ENCODE measurements around the gene SYNE2. TPM values are rescaled to one million over a fixed set of nuclear protein-coding genes. Genes with fewer than 3 reads are reported as not detected.

Gene SYNE2
- polyA plus RNA-seq, 1 donor from 2014 or later = 82.3 TPM

DNA sequence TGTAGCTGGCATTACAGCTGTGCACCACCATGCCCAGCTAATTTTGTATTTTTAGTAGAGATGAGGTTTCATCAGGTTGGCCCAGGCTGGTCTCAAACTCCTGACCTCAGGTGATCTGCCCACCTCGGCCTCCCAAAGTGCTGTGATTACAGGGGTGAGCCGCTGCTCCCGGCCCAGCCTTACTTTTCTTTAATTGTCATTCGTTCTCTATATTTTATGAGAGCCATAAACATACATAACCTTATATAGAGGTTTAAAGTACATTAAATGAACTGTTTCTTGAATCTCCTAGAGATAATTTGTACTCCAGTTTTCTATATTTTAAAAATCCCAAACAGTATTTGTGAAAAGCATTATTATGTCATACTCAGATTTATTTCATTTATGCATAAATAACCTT is 98.6 kb downstream of the SYNE2 start:
- Histone ChIP-seq H3K79me2 (replicated peaks; ENCODE audit: insufficient read depth, low read length) (no peaks in the 10 kb centered on the region), H3K9me3 (ENCODE audit: low read length) (no peaks in the 10 kb centered on the region), H4K20me1 (ENCODE audit: insufficient read depth) (no peaks in the 10 kb centered on the region), H2AFZ (ENCODE audit: low read depth, low read length) (no peak overlapping the region), H3K36me3 (ENCODE audit: insufficient read depth, low read length) (no peaks in the 10 kb centered on the region), H3K9ac (ENCODE audit: low read length) (no peak overlapping the region), H3K4me2 (ENCODE audit: low read length) (no peak overlapping the region), H3F3A (ENCODE audit: insufficient read depth, low read length, poor library complexity, severe bottlenecking) (no peaks in the 10 kb centered on the region), H3K4me3 (ENCODE audit: low read length) (no peak overlapping the region), H3K27me3 (ENCODE audit: insufficient read depth, low read depth, low read length) (no peaks in the 10 kb centered on the region), H3K9me2 (ENCODE audit: insufficient read depth, low read length) (no peaks in the 10 kb centered on the region), H3K27ac (ENCODE audit: low read length) (no peak overlapping the region)
- no peak for TF ChIP-seq RAD21 (conservative IDR thresholded peaks at IDR 0.05)
- TF ChIP-seq MXI1 (conservative IDR thresholded peaks at IDR 0.05; ENCODE audit: poor library complexity, severe bottlenecking) = no peak
- TF ChIP-seq SMC3 (conservative IDR thresholded peaks at IDR 0.05; ENCODE audit: poor library complexity) = no peak
- TF ChIP-seq TAF1 (IDR thresholded peaks at IDR 0.05; ENCODE audit: low read depth) = no peak
- TF ChIP-seq, protein P1, sequence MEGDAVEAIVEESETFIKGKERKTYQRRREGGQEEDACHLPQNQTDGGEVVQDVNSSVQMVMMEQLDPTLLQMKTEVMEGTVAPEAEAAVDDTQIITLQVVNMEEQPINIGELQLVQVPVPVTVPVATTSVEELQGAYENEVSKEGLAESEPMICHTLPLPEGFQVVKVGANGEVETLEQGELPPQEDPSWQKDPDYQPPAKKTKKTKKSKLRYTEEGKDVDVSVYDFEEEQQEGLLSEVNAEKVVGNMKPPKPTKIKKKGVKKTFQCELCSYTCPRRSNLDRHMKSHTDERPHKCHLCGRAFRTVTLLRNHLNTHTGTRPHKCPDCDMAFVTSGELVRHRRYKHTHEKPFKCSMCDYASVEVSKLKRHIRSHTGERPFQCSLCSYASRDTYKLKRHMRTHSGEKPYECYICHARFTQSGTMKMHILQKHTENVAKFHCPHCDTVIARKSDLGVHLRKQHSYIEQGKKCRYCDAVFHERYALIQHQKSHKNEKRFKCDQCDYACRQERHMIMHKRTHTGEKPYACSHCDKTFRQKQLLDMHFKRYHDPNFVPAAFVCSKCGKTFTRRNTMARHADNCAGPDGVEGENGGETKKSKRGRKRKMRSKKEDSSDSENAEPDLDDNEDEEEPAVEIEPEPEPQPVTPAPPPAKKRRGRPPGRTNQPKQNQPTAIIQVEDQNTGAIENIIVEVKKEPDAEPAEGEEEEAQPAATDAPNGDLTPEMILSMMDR (IDR thresholded peaks at IDR 0.05; ENCODE audit: poor library complexity, severe bottlenecking) = no peak
- TF ChIP-seq EP300 (conservative IDR thresholded peaks at IDR 0.05; ENCODE audit: poor library complexity, severe bottlenecking) = no peak
- TF ChIP-seq, protein P2, sequence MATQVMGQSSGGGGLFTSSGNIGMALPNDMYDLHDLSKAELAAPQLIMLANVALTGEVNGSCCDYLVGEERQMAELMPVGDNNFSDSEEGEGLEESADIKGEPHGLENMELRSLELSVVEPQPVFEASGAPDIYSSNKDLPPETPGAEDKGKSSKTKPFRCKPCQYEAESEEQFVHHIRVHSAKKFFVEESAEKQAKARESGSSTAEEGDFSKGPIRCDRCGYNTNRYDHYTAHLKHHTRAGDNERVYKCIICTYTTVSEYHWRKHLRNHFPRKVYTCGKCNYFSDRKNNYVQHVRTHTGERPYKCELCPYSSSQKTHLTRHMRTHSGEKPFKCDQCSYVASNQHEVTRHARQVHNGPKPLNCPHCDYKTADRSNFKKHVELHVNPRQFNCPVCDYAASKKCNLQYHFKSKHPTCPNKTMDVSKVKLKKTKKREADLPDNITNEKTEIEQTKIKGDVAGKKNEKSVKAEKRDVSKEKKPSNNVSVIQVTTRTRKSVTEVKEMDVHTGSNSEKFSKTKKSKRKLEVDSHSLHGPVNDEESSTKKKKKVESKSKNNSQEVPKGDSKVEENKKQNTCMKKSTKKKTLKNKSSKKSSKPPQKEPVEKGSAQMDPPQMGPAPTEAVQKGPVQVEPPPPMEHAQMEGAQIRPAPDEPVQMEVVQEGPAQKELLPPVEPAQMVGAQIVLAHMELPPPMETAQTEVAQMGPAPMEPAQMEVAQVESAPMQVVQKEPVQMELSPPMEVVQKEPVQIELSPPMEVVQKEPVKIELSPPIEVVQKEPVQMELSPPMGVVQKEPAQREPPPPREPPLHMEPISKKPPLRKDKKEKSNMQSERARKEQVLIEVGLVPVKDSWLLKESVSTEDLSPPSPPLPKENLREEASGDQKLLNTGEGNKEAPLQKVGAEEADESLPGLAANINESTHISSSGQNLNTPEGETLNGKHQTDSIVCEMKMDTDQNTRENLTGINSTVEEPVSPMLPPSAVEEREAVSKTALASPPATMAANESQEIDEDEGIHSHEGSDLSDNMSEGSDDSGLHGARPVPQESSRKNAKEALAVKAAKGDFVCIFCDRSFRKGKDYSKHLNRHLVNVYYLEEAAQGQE (IDR thresholded peaks at IDR 0.05; ENCODE audit: borderline replicate concordance) = no peak
- TF ChIP-seq POLR2AphosphoS5 (IDR thresholded peaks at IDR 0.05) = no peak
- no peak for TF ChIP-seq EZH2 (IDR thresholded peaks at IDR 0.05; ENCODE audit: borderline replicate concordance, insufficient read depth, low read length, poor library complexity, severe bottlenecking)

DNA sequence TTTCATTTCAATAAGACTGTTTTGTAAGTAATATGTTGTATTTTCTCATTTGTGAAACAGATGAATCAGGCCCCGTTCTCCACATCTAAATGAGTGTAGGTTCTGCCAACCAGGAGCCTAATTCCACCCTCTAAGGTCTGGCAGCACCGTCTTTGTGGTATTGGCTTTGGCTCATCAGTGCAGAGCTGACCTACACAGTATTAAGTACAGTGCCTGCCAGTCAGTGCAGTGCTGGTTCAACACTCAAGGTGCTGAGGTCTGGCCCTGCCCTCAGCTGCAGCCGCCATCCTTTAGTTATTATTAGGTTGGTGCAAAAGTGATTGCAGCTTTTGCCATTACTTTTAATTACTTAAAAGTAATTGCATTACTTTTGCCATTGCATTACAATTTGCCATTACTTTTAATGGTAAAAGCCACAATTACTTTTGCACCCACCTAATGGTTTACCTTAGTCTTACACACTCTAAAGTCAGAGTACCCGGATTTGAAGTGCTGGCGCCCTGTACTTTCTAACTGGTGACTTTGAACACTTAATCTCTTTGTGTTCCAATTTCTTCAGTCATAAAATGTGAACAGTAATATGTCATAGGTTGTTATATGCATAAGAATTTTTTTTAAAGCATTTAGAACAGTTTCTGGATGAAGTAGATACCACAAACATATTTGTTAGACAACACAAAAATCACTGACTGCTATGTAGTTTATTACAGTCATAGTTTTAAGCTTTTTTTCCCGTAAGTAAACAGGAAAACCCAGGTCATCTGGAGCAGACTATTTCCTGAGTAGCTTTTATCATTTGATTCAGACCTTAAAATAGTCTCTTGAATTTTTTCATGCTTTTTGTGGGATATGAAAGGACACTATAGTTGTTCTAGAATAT is 99.5 kb downstream of the SYNE2 start:
- Histone ChIP-seq H3K4me2 (ENCODE audit: low read length) (no peak overlapping the region), H3K9ac (ENCODE audit: low read length) (no peak overlapping the region), H3F3A (ENCODE audit: insufficient read depth, low read length, poor library complexity, severe bottlenecking) (no peaks in the 10 kb centered on the region), H2AFZ (ENCODE audit: low read depth, low read length) (no peak overlapping the region), H3K27me3 (ENCODE audit: insufficient read depth, low read depth, low read length) (no peaks in the 10 kb centered on the region), H3K27ac (ENCODE audit: low read length) (no peak overlapping the region), H3K36me3 (ENCODE audit: insufficient read depth, low read length) (no peaks in the 10 kb centered on the region), H3K9me2 (ENCODE audit: insufficient read depth, low read length) (no peaks in the 10 kb centered on the region), H3K9me3 (ENCODE audit: low read length) (no peaks in the 10 kb centered on the region), H3K4me3 (ENCODE audit: low read length) (no peak overlapping the region), H3K79me2 (replicated peaks; ENCODE audit: insufficient read depth, low read length) (no peaks in the 10 kb centered on the region), H4K20me1 (ENCODE audit: insufficient read depth) (no peaks in the 10 kb centered on the region)
- no peak for TF ChIP-seq EP300 (conservative IDR thresholded peaks at IDR 0.05; ENCODE audit: poor library complexity, severe bottlenecking)
- TF ChIP-seq, protein P2 (IDR thresholded peaks at IDR 0.05; ENCODE audit: borderline replicate concordance) = no peak
- no peak for TF ChIP-seq POLR2AphosphoS5 (IDR thresholded peaks at IDR 0.05)
- TF ChIP-seq, protein P1 (IDR thresholded peaks at IDR 0.05; ENCODE audit: poor library complexity, severe bottlenecking) = no peak
- TF ChIP-seq MXI1 (conservative IDR thresholded peaks at IDR 0.05; ENCODE audit: poor library complexity, severe bottlenecking) = no peak
- no peak for TF ChIP-seq EZH2 (IDR thresholded peaks at IDR 0.05; ENCODE audit: borderline replicate concordance, insufficient read depth, low read length, poor library complexity, severe bottlenecking)
- TF ChIP-seq TAF1 (IDR thresholded peaks at IDR 0.05; ENCODE audit: low read depth) = no peak

Measured in neural cell (in vitro differentiated cells).